HCT116 (cell line): Measurements from ENCODE around the gene TICAM1. TPM values are rescaled to one million over a fixed set of nuclear protein-coding genes. Genes with fewer than 3 reads are reported as not detected.

ENCODE experiments used
- ATAC-seq: fragments of 200-7000 bp; cut with Tn5 transposase; 2 replicates; pipeline ENCODE4 v1.9.1; 2020; ENCODE audit warnings: mild to moderate bottlenecking, moderate library complexity
- BruUV-seq: library from RNA; stranded (reverse); fragments of 400-500 nt; replicated peaks from 2 replicates; lab custom pipeline; 2021; lab: Mats Ljungman, UMichigan
- CTCF ChIA-PET: fragments of 300-600 bp; sonication (Branson Sonifier 250); formaldehyde crosslinking; loops from one replicate; lab custom pipeline; 2021; ENCODE audit warnings: antibody characterized with exemption; lab: Charles Lee
- POLR2A ChIA-PET: fragments of 300-600, 350-600 bp; sonication (Branson Sonifier 250); formaldehyde crosslinking; loops from one replicate; lab custom pipeline; 2021; ENCODE audit warnings: antibody characterized with exemption; lab: Charles Lee
- RAD21 ChIA-PET, 2 experiments: fragments of 300-600 bp; sonication (Branson Sonifier 250); formaldehyde crosslinking; loops; one replicate each; lab custom pipeline; 2023; ENCODE audit warnings: low total read pairs in 2 of 2; ENCODE audit not compliant: uncharacterized antibody in 2 of 2, unreplicated experiment in 2 of 2, low non-redundant PET in 1 of 2; lab: Charles Lee
- DNase-seq: peaks from one replicate; pipeline ENCODE4 v3.0.0-alpha.2; 2010; ENCODE audit warnings: low read depth, low spot score
- H2AFZ ChIP-seq: fragments of 200-600 bp; shearing (Covaris generic), sonication (generic); 2 replicates; pipeline ENCODE4 v1.6.1; 2017; ENCODE audit warnings: low read depth, mixed run types, mixed read lengths, antibody characterized with exemption, low read length; ENCODE audit not compliant: poor library complexity, severe bottlenecking
- H3K27ac ChIP-seq: 2 replicates; pipeline ENCODE4 v1.5.1; 2012; ENCODE audit warnings: low read depth, low read length
- H3K27me3 ChIP-seq: fragments of 200-600 bp; sonication (generic); 2 replicates; pipeline ENCODE4 v1.6.1; 2016; ENCODE audit warnings: mixed run types, low read length, mixed read lengths; ENCODE audit not compliant: insufficient read depth
- H3K36me3 ChIP-seq, 2 experiments: fragments of 200-500 bp in 1 of 2; fragments of 200-600 bp in 1 of 2; sonication (Bioruptor generic) in 1 of 2; sonication (generic) in 1 of 2; 2 replicates each; pipeline versions ENCODE4 v1.5.1 to v1.6.1; 2014 to 2016; ENCODE audit warnings: low read length in 2 of 2, inconsistent platforms in 1 of 2, mixed read lengths in 1 of 2, mixed run types in 1 of 2; ENCODE audit not compliant: insufficient read depth in 2 of 2, control insufficient read depth in 1 of 2
- H3K4me1 ChIP-seq, 2 experiments: fragments of 200-600 bp in 1 of 2; sonication (generic) in 1 of 2; 2 replicates each; pipeline versions ENCODE4 v1.5.1 to v1.6.1; 2012 to 2017; ENCODE audit warnings: low read length in 2 of 2, inconsistent platforms in 1 of 2, mild to moderate bottlenecking in 1 of 2, mixed read lengths in 1 of 2, mixed run types in 1 of 2, moderate library complexity in 1 of 2; ENCODE audit not compliant: insufficient read depth in 2 of 2, control insufficient read depth in 1 of 2
- H3K4me2 ChIP-seq: fragments of 200-600 bp; sonication (generic); 2 replicates; pipeline ENCODE4 v1.6.1; 2017; ENCODE audit warnings: mixed run types, low read length, mixed read lengths
- H3K4me3 ChIP-seq, 2 experiments: fragments of 200-600 bp in 1 of 2; sonication (generic) in 1 of 2; replicated peaks in 1 of 2; 2 replicates each; pipeline ENCODE4 v1.5.1; 2011 to 2016; ENCODE audit warnings: low read length in 2 of 2, control low read depth in 1 of 2, low read depth in 1 of 2, mild to moderate bottlenecking in 1 of 2, mixed read lengths in 1 of 2, mixed run types in 1 of 2
- H3K79me2 ChIP-seq: fragments of 200-600 bp; sonication (generic); 2 replicates; pipeline ENCODE4 v1.6.1; 2017; ENCODE audit warnings: mild to moderate bottlenecking, mixed run types, low read length, moderate library complexity, mixed read lengths; ENCODE audit not compliant: insufficient read depth
- H3K9ac ChIP-seq: fragments of 200-600 bp; sonication (generic); 2 replicates; pipeline ENCODE4 v1.6.1; 2016; ENCODE audit warnings: low read length, mixed read lengths
- H3K9me2 ChIP-seq: fragments of 200-600 bp; sonication (generic), shearing (Covaris generic); 2 replicates; pipeline ENCODE4 v1.6.1; 2017; ENCODE audit warnings: mixed run types, mild to moderate bottlenecking, moderate library complexity; ENCODE audit not compliant: insufficient read depth
- H3K9me3 ChIP-seq, 2 experiments: fragments of 200-500 bp in 1 of 2; fragments of 200-600 bp in 1 of 2; sonication (Bioruptor generic) in 1 of 2; sonication (generic) in 1 of 2; 2 replicates each; pipeline ENCODE4 v1.6.1; 2014 to 2017; ENCODE audit warnings: low read length in 2 of 2, mixed read lengths in 2 of 2, inconsistent platforms in 1 of 2, low read depth in 1 of 2, mild to moderate bottlenecking in 1 of 2, mixed run types in 1 of 2, moderate library complexity in 1 of 2; ENCODE audit not compliant: control insufficient read depth in 1 of 2, insufficient read depth in 1 of 2
- H4K20me1 ChIP-seq: fragments of 200-600 bp; sonication (generic), shearing (Covaris generic); 2 replicates; pipeline ENCODE4 v1.6.1; 2017; ENCODE audit warnings: mixed run types, mild to moderate bottlenecking, moderate library complexity; ENCODE audit not compliant: insufficient read depth
- CBX3 ChIP-seq: IDR thresholded peaks from 2 replicates; pipeline ENCODE4 v1.6.1; 2012; ENCODE audit warnings: low read depth
- CEBPB ChIP-seq: IDR thresholded peaks from 2 replicates; pipeline ENCODE4 v1.6.1; 2012; ENCODE audit warnings: low read depth
- EGR1 ChIP-seq: IDR thresholded peaks from 2 replicates; pipeline ENCODE4 v1.6.1; 2012; ENCODE audit warnings: low read depth
- ELF1 ChIP-seq: IDR thresholded peaks from 2 replicates; pipeline ENCODE4 v1.6.1; 2012; ENCODE audit warnings: low read depth, borderline replicate concordance
- EZH2 ChIP-seq: fragments of 200-600 bp; sonication (generic); IDR thresholded peaks from 2 replicates; pipeline ENCODE4 v1.6.1; 2017; ENCODE audit warnings: antibody characterized with exemption, mixed run types
- EZH2phosphoT487 ChIP-seq: fragments of 200-600 bp; IDR thresholded peaks from 2 replicates; pipeline ENCODE4 v1.6.1; 2018; ENCODE audit warnings: antibody characterized with exemption, borderline replicate concordance
- POLR2AphosphoS5 ChIP-seq: IDR thresholded peaks from 2 replicates; pipeline ENCODE4 v1.6.1; 2011; ENCODE audit warnings: mild to moderate bottlenecking, low read depth, low read length, moderate library complexity
- RAD21 ChIP-seq: IDR thresholded peaks from 2 replicates; pipeline ENCODE4 v1.6.1; 2012; ENCODE audit warnings: low read depth, mild to moderate bottlenecking
- SIN3A ChIP-seq: IDR thresholded peaks from 2 replicates; pipeline ENCODE4 v1.6.1; 2012; ENCODE audit warnings: low read depth
- SP1 ChIP-seq: IDR thresholded peaks from 2 replicates; pipeline ENCODE4 v1.6.1; 2012; ENCODE audit warnings: low read depth
- TCF7L2 ChIP-seq: IDR thresholded peaks from 2 replicates; pipeline ENCODE4 v1.7.0; 2011; ENCODE audit warnings: borderline replicate concordance, inconsistent platforms; ENCODE audit not compliant: insufficient read depth, insufficient read length; ENCODE audit errors: extremely low read depth
- YY1 ChIP-seq: IDR thresholded peaks from 2 replicates; pipeline ENCODE4 v1.6.1; 2011; ENCODE audit warnings: low read length, low read depth, moderate library complexity, mild to moderate bottlenecking; ENCODE audit not compliant: insufficient replicate concordance; ENCODE audit errors: extremely low read depth
- ZFX ChIP-seq: fragments of 450-650 bp; IDR thresholded peaks from 2 replicates; pipeline ENCODE4 v1.6.1; 2017
- ZNF274 ChIP-seq: fragments of 200-500 bp; sonication (Bioruptor generic); IDR thresholded peaks from 2 replicates; pipeline ENCODE4 v1.6.1; 2014; ENCODE audit warnings: mild to moderate bottlenecking, low read depth, low read length, inconsistent platforms
- intact Hi-C: fragments of 100-400 bp; cut with micrococcal nuclease; formaldehyde crosslinking; loops from 2 replicates; pipeline ENCODE4 v1.10.0; 2022
- total RNA-seq: library from RNA; stranded (reverse); gene quantifications from one replicate; pipeline ENCODE4 v1.2.1, GENCODE V29; 2021; ENCODE audit not compliant: unreplicated experiment
- TF ChIP-seq, protein P1 (sequence below): IDR thresholded peaks from 2 replicates; pipeline ENCODE4 v1.6.1; 2012
- TF ChIP-seq, protein P2 (sequence below): IDR thresholded peaks from 2 replicates; pipeline ENCODE4 v1.6.1; 2011; ENCODE audit warnings: mild to moderate bottlenecking, low read length, moderate library complexity; ENCODE audit not compliant: insufficient replicate concordance; ENCODE audit errors: extremely low read depth
- TF ChIP-seq, protein P3 (sequence below): IDR thresholded peaks from 2 replicates; pipeline ENCODE4 v1.6.1; 2012; ENCODE audit warnings: low read depth

Gene TICAM1
- total RNA-seq, 1 experiment from 2014 or later: 28.7 TPM

GRCh38 chr19:4773047-4773640, 58.4 kb downstream of the TICAM1 start:
- peaks cover 10 to 21% of the 10 kb centered on the region in 2 experiments for H3K4me1 ChIP-seq
- no peak overlapping the region for H2AFZ ChIP-seq
- DNase-seq (no peak), ATAC-seq (peak; percentile 57)
- no peaks in the 10 kb centered on the region for H3K9me2 ChIP-seq
- no peaks in the 10 kb centered on the region for H3K79me2 ChIP-seq
- no peak overlapping the region for H3K27ac ChIP-seq
- peak overlapping the region; percentile 40 for H3K4me2 ChIP-seq
- TF ChIP-seq CEBPB (no peak), TCF7L2 (no peak), EZH2 (no peak), SP1 (no peak), YY1 (no peak), POLR2AphosphoS5 (no peak), EZH2phosphoT487 (no peak), CBX3 (no peak), ZNF274 (no peak), RAD21 (no peak), ELF1 (no peak), EGR1 (no peak), SIN3A (no peak), ZFX (no peak)
- TF ChIP-seq, protein P1, sequence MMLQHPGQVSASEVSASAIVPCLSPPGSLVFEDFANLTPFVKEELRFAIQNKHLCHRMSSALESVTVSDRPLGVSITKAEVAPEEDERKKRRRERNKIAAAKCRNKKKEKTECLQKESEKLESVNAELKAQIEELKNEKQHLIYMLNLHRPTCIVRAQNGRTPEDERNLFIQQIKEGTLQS: no peak
- TF ChIP-seq, protein P2, sequence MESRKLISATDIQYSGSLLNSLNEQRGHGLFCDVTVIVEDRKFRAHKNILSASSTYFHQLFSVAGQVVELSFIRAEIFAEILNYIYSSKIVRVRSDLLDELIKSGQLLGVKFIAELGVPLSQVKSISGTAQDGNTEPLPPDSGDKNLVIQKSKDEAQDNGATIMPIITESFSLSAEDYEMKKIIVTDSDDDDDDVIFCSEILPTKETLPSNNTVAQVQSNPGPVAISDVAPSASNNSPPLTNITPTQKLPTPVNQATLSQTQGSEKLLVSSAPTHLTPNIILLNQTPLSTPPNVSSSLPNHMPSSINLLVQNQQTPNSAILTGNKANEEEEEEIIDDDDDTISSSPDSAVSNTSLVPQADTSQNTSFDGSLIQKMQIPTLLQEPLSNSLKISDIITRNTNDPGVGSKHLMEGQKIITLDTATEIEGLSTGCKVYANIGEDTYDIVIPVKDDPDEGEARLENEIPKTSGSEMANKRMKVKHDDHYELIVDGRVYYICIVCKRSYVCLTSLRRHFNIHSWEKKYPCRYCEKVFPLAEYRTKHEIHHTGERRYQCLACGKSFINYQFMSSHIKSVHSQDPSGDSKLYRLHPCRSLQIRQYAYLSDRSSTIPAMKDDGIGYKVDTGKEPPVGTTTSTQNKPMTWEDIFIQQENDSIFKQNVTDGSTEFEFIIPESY: no peak
- TF ChIP-seq, protein P3, sequence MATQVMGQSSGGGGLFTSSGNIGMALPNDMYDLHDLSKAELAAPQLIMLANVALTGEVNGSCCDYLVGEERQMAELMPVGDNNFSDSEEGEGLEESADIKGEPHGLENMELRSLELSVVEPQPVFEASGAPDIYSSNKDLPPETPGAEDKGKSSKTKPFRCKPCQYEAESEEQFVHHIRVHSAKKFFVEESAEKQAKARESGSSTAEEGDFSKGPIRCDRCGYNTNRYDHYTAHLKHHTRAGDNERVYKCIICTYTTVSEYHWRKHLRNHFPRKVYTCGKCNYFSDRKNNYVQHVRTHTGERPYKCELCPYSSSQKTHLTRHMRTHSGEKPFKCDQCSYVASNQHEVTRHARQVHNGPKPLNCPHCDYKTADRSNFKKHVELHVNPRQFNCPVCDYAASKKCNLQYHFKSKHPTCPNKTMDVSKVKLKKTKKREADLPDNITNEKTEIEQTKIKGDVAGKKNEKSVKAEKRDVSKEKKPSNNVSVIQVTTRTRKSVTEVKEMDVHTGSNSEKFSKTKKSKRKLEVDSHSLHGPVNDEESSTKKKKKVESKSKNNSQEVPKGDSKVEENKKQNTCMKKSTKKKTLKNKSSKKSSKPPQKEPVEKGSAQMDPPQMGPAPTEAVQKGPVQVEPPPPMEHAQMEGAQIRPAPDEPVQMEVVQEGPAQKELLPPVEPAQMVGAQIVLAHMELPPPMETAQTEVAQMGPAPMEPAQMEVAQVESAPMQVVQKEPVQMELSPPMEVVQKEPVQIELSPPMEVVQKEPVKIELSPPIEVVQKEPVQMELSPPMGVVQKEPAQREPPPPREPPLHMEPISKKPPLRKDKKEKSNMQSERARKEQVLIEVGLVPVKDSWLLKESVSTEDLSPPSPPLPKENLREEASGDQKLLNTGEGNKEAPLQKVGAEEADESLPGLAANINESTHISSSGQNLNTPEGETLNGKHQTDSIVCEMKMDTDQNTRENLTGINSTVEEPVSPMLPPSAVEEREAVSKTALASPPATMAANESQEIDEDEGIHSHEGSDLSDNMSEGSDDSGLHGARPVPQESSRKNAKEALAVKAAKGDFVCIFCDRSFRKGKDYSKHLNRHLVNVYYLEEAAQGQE: no peak
- no peaks in the 10 kb centered on the region for H4K20me1 ChIP-seq
- ChIA-PET POLR2A (no interaction called here), CTCF (no interaction called here), RAD21 (no interaction called here)
- H3K4me3 ChIP-seq: 0 out of 4 replicates have a peak overlapping the region, but pooled peaks of 1 of the 2 experiments have one; percentile 1
- H3K36me3 ChIP-seq: no peaks in the 10 kb centered on the region
- no peaks in the 10 kb centered on the region for H3K9me3 ChIP-seq
- BruUV-seq: no TSS peak
- intact Hi-C loops: no loop called here
- H3K27me3 ChIP-seq: 0 out of 2 replicates have a peak, but pooled peaks cover 4% of the 10 kb centered on the region
- no peak overlapping the region for H3K9ac ChIP-seq
